ENCODE measurements around the gene CCNF. TPM values are rescaled to one million over a fixed set of nuclear protein-coding genes. Genes with fewer than 3 reads are reported as not detected.

CCNF gene
- total RNA-seq, 1 experiment from 2014 or later, result 60.8 TPM

- DNase-seq (ENCODE audit: low read depth, low spot score), result no peak
- no peak overlapping the region for H3K4me3 ChIP-seq (replicated peaks in 1 of 2; ENCODE audit: low read depth in 1 of 2, low read length in 2 of 2)
- CTCF ChIA-PET, result no interaction called here
- H3K9me2 ChIP-seq (ENCODE audit: insufficient read depth), result no peaks in the 10 kb centered on the region
- no TSS peak for BruUV-seq (replicated peaks)
- H4K20me1 ChIP-seq (ENCODE audit: insufficient read depth), result no peaks in the 10 kb centered on the region
- H3K4me2 ChIP-seq (ENCODE audit: low read length), result no peak overlapping the region
- ATAC-seq, result no peak
- H3K9me3 ChIP-seq (ENCODE audit: control insufficient read depth in 1 of 2, insufficient read depth in 1 of 2, low read depth in 1 of 2, low read length in 2 of 2), result no peaks in the 10 kb centered on the region
- peaks cover 53% of the 10 kb centered on the region for H3K79me2 ChIP-seq (ENCODE audit: insufficient read depth, low read length)
- peaks cover 52 to 65% of the 10 kb centered on the region in 2 experiments for H3K36me3 ChIP-seq (ENCODE audit: control insufficient read depth in 1 of 2, insufficient read depth in 2 of 2, low read length in 2 of 2)
- no peaks in the 10 kb centered on the region for H3K4me1 ChIP-seq (ENCODE audit: control insufficient read depth in 1 of 2, insufficient read depth in 2 of 2, low read length in 2 of 2)
- POLR2A ChIA-PET, result no interaction called here
- H3K9ac ChIP-seq (ENCODE audit: low read length), result no peak overlapping the region
- TF ChIP-seq ATF3 (IDR thresholded peaks at IDR 0.05) (no peak), YY1 (IDR thresholded peaks at IDR 0.05; ENCODE audit: extremely low read depth, insufficient replicate concordance, low read depth, low read length) (no peak), EZH2 (IDR thresholded peaks at IDR 0.05) (no peak), EGR1 (IDR thresholded peaks at IDR 0.05; ENCODE audit: low read depth) (no peak), SP1 (IDR thresholded peaks at IDR 0.05; ENCODE audit: low read depth) (no peak), FOSL1 (IDR thresholded peaks at IDR 0.05; ENCODE audit: low read depth) (no peak), EZH2phosphoT487 (IDR thresholded peaks at IDR 0.05; ENCODE audit: borderline replicate concordance) (no peak), CTCF (IDR thresholded peaks at IDR 0.05 in 2 of 3, conservative IDR thresholded peaks at IDR 0.05 in 1 of 3; ENCODE audit: borderline replicate concordance in 1 of 3, insufficient read depth in 1 of 3, low read depth in 2 of 3, low read length in 2 of 3) (no peak), RAD21 (IDR thresholded peaks at IDR 0.05; ENCODE audit: low read depth) (no peak), ZNF274 (IDR thresholded peaks at IDR 0.05; ENCODE audit: low read depth, low read length) (no peak), SRF (IDR thresholded peaks at IDR 0.05; ENCODE audit: low read depth) (no peak), CEBPB (IDR thresholded peaks at IDR 0.05; ENCODE audit: low read depth) (no peak)
- TF ChIP-seq, protein P1, sequence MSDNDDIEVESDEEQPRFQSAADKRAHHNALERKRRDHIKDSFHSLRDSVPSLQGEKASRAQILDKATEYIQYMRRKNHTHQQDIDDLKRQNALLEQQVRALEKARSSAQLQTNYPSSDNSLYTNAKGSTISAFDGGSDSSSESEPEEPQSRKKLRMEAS (IDR thresholded peaks at IDR 0.05), result no peak
- H3K27me3 ChIP-seq (ENCODE audit: insufficient read depth, low read length), result no peaks in the 10 kb centered on the region
- no peak overlapping the region for H3K27ac ChIP-seq (ENCODE audit: low read depth, low read length)
- H2AFZ ChIP-seq (ENCODE audit: low read depth, low read length, poor library complexity, severe bottlenecking), result no peak overlapping the region
- intact Hi-C loops (cut with micrococcal nuclease), result no loop called here
- RAD21 ChIA-PET (ENCODE audit: low non-redundant PET in 1 of 2, low total read pairs in 2 of 2, uncharacterized antibody in 2 of 2, unreplicated experiment in 2 of 2), result no interaction called here
These were observed 8.0 kb downstream of the CCNF start for GRCh38 chr16:2437032-2437790.
